Measurements from ENCODE around the gene ZBTB3. TPM values are rescaled to one million over a fixed set of nuclear protein-coding genes. Genes with fewer than 3 reads are reported as not detected.

ZBTB3 gene
- total and polyA plus RNA-seq, 9 of the 15 experiments (the other 6 are each of a cell fraction or from before 2014, with no cell fraction given), result 1.9 to 10.0 (median 4.9) TPM

- Histone ChIP-seq H3K27ac (ENCODE audit: extremely low read depth, low read depth, low read length) (peak overlapping the region; percentile 19; the same call in 1 of the 3 replicates), H3K4me3 (no peak overlapping the region), H2AFZ (ENCODE audit: low read depth, low read length) (no peak overlapping the region), H3K9me1 (ENCODE audit: control insufficient read depth, insufficient read depth, low read length) (peaks cover 2% of the 10 kb centered on the region), H3K9ac (ENCODE audit: insufficient read depth in 1 of 2, low read depth in 2 of 2, low read length in 2 of 2) (peak overlapping the region in 1 of 2 experiments; percentile 39; a peak in 1 of 4 replicates), H3K27me3 (ENCODE audit: control insufficient read depth in 2 of 2, insufficient read depth in 2 of 2, low read length in 2 of 2) (no peaks in the 10 kb centered on the region), H3K79me2 (ENCODE audit: control insufficient read depth, insufficient read depth, low read length) (peaks cover 25% of the 10 kb centered on the region), H3K4me1 (replicated peaks in 1 of 2; ENCODE audit: control insufficient read depth in 2 of 2, insufficient read depth in 2 of 2, low read length in 2 of 2) (peaks cover 36 to 46% of the 10 kb centered on the region in 2 experiments), H3K9me3 (replicated peaks; ENCODE audit: control insufficient read depth, insufficient read depth, low read depth, low read length) (no peaks in the 10 kb centered on the region), H3K4me2 (ENCODE audit: insufficient read depth, low read length) (no peak overlapping the region), H4K20me1 (replicated peaks; ENCODE audit: control insufficient read depth, insufficient read depth, low read length) (peaks cover 7% of the 10 kb centered on the region), H3K36me3 (ENCODE audit: control insufficient read depth, insufficient read depth, low read length) (peaks cover 81% of the 10 kb centered on the region)
- 83% methylated on average over 35 of the region's 47 CpGs for WGBS (ENCODE audit: insufficient coverage, low coverage, missing lambda C conversion rate)
- in situ Hi-C loops (cut with MboI) (no loop called here), intact Hi-C loops (cut with micrococcal nuclease) (loop anchor here (5.0 kb wide), 1 partner anchor 312 kb away; no protein-coding TSS in a partner anchor)
- ATAC-seq, result peak; percentile 4; the same call in 2 of the 3 replicates
- FAIRE-seq, result no peak
- POLR2A ChIA-PET, result interaction anchor here (0.6 to 4.1 kb wide), 7 partner anchors 8 to 134 kb away, joined by 3 to 31 read pairs (median 8); partner anchors contain the start of genes C11orf98, CSKMT, HNRNPUL2 and TTC9C
- peak in 3 of 4 experiments; percentile 33 to 57 (median 43) for DNase-seq (ENCODE audit: extremely low read depth in 1 of 4, low spot score in 3 of 4)
- BruUV-seq (replicated peaks), result no TSS peak
- CTCF ChIA-PET (ENCODE audit: low intra/inter-chr PET ratio), result no interaction called here
- TF ChIP-seq PRPF4 (IDR thresholded peaks at IDR 0.05; ENCODE audit: insufficient read depth, low read depth, low read length, poor library complexity, severe bottlenecking), result peak; percentile 29
- no peak for TF ChIP-seq PTBP1 (IDR thresholded peaks at IDR 0.05; ENCODE audit: low read depth, low read length)
- TF ChIP-seq HCFC1 (IDR thresholded peaks at IDR 0.05; ENCODE audit: low read depth, low read length), result peak; percentile 64
- TF ChIP-seq ZC3H4 (CRISPR knock-in tag; IDR thresholded peaks at IDR 0.05; ENCODE audit: borderline replicate concordance), result no peak
- TF ChIP-seq ELF1 (tag; IDR thresholded peaks at IDR 0.05), result no peak
- TF ChIP-seq MYNN (IDR thresholded peaks at IDR 0.05), result no peak
- no peak for TF ChIP-seq MYNN (CRISPR knock-in tag; IDR thresholded peaks at IDR 0.05)
- TF ChIP-seq ZNF143 (CRISPR knock-in tag; IDR thresholded peaks at IDR 0.05), result no peak
- no peak for TF ChIP-seq CHD4 (IDR thresholded peaks at IDR 0.05; ENCODE audit: insufficient read depth, insufficient replicate concordance, low read depth, low read length, poor library complexity, severe bottlenecking)
- TF ChIP-seq SREBF2 (CRISPR knock-in tag; IDR thresholded peaks at IDR 0.05), result no peak
- TF ChIP-seq NONO (IDR thresholded peaks at IDR 0.05; ENCODE audit: low read depth in 2 of 2, low read length in 1 of 2), result no peak
- no peak for TF ChIP-seq SREBF1 (IDR thresholded peaks at IDR 0.05; ENCODE audit: borderline replicate concordance, low read depth, low read length)
- TF ChIP-seq RBM22 (IDR thresholded peaks at IDR 0.05; ENCODE audit: low read depth, low read length, poor library complexity, severe bottlenecking), result no peak
- no peak for TF ChIP-seq MECOM (CRISPR knock-in tag; IDR thresholded peaks at IDR 0.05)
- TF ChIP-seq RBM34 (IDR thresholded peaks at IDR 0.05; ENCODE audit: borderline replicate concordance, insufficient read depth, low read length), result no peak
- no peak for TF ChIP-seq MXD1 (CRISPR knock-in tag; IDR thresholded peaks at IDR 0.05; ENCODE audit: borderline replicate concordance, poor library complexity, severe bottlenecking)
- no peak for TF ChIP-seq KAT7 (CRISPR knock-in tag; IDR thresholded peaks at IDR 0.05; ENCODE audit: borderline replicate concordance)
- TF ChIP-seq TEAD4 (IDR thresholded peaks at IDR 0.05; ENCODE audit: low read length), result peak; percentile 27; the same call in 1 of the 2 replicates
- TF ChIP-seq TEAD4 (CRISPR knock-in tag; IDR thresholded peaks at IDR 0.05; ENCODE audit: borderline replicate concordance), result no peak
- TF ChIP-seq PHF20 (IDR thresholded peaks at IDR 0.05; ENCODE audit: partially characterized antibody), result no peak
- no peak for TF ChIP-seq ZNF76 (CRISPR knock-in tag; IDR thresholded peaks at IDR 0.05; ENCODE audit: borderline replicate concordance)
- no peak for TF ChIP-seq ASH1L (IDR thresholded peaks at IDR 0.05; ENCODE audit: borderline replicate concordance, low read depth, partially characterized antibody)
- no peak for TF ChIP-seq SMAD2 (IDR thresholded peaks at IDR 0.05; ENCODE audit: low read depth, low read length)
Observed at GRCh38 chr11:62709247-62710000, 44.5 kb downstream of the ZBTB3 start.

All from K562 (cell line).